ENCODE measurements around the gene NIP7. TPM values are rescaled to one million over a fixed set of nuclear protein-coding genes. Genes with fewer than 3 reads are reported as not detected.

The NIP7 gene
- total and polyA plus RNA-seq, 3 donors from 2014 or later: 16.2 to 22.4 (median 17.2) TPM

- Histone ChIP-seq H3K4me1 (peaks cover 2% of the 10 kb centered on the region), H3K4me3 (no peak overlapping the region), H3K36me3 (ENCODE audit: low read depth, missing control alignments) (no peaks in the 10 kb centered on the region), H3K27ac (no peak overlapping the region), H3K27me3 (no peaks in the 10 kb centered on the region), H3K9me3 (no peaks in the 10 kb centered on the region)
- peak; percentile 53 for DNase-seq
- 42 to 69% methylated on average over 4 to 8 of the region's 8 CpGs for WGBS, 2 donors
- TF ChIP-seq CTCF (IDR thresholded peaks at IDR 0.05): no peak
- intact Hi-C loops (cut with DNase I; ENCODE audit: low total_unique reads): no loop called here
These were observed 15.5 kb upstream of the NIP7 start for GRCh38 chr16:69324013-69324531.

GRCh38 chr16:69324585-69325253, 14.9 kb upstream of the NIP7 start:
- H3K27me3 ChIP-seq: no peaks in the 10 kb centered on the region
- 70 to 79% methylated on average over 10 of the region's 10 CpGs for WGBS, 2 donors
- H3K4me3 ChIP-seq: no peak overlapping the region
- no peak overlapping the region for H3K27ac ChIP-seq
- H3K36me3 ChIP-seq (ENCODE audit: low read depth, missing control alignments): no peaks in the 10 kb centered on the region
- no peaks in the 10 kb centered on the region for H3K9me3 ChIP-seq
- H3K4me1 ChIP-seq: peaks cover 8% of the 10 kb centered on the region
- DNase-seq: peak; percentile 9
- no peak for TF ChIP-seq POLR2A (IDR thresholded peaks at IDR 0.05)
- TF ChIP-seq CTCF (IDR thresholded peaks at IDR 0.05): no peak
- intact Hi-C loops (cut with DNase I; ENCODE audit: low total_unique reads): no loop called here

GRCh38 chr16:69325784-69326171, 13.8 kb upstream of the NIP7 start:
- peaks cover 8% of the 10 kb centered on the region for H3K4me1 ChIP-seq
- 82 to 87% methylated on average over 6 of the region's 6 CpGs for WGBS, 2 donors

GRCh38 chr16:69326172-69326873, 13.2 kb upstream of the NIP7 start:
- H3K9me3 ChIP-seq: no peaks in the 10 kb centered on the region
- intact Hi-C loops (cut with DNase I; ENCODE audit: low total_unique reads): no loop called here
- TF ChIP-seq CTCF (IDR thresholded peaks at IDR 0.05): no peak
- TF ChIP-seq POLR2A (IDR thresholded peaks at IDR 0.05): no peak
- no peak overlapping the region for H3K4me3 ChIP-seq
- no peak overlapping the region for H3K27ac ChIP-seq
- DNase-seq: no peak
- no peaks in the 10 kb centered on the region for H3K27me3 ChIP-seq
- no peaks in the 10 kb centered on the region for H3K36me3 ChIP-seq (ENCODE audit: low read depth, missing control alignments)
- 54 to 65% methylated on average over 7 of the region's 7 CpGs for WGBS, 2 donors
- peaks cover 13% of the 10 kb centered on the region for H3K4me1 ChIP-seq

More at GRCh38 chr16:69325784-69326171, 13.8 kb upstream of the NIP7 start:
- no peak for TF ChIP-seq POLR2A (IDR thresholded peaks at IDR 0.05)
- no peak overlapping the region for H3K27ac ChIP-seq
- no peaks in the 10 kb centered on the region for H3K36me3 ChIP-seq (ENCODE audit: low read depth, missing control alignments)
- H3K27me3 ChIP-seq: no peaks in the 10 kb centered on the region
- H3K9me3 ChIP-seq: no peaks in the 10 kb centered on the region
- DNase-seq: peak; percentile 11
- intact Hi-C loops (cut with DNase I; ENCODE audit: low total_unique reads): no loop called here
- no peak overlapping the region for H3K4me3 ChIP-seq

GRCh38 chr16:69327585-69328310, 11.8 kb upstream of the NIP7 start:
- intact Hi-C loops (cut with DNase I; ENCODE audit: low total_unique reads): no loop called here
- TF ChIP-seq CTCF (IDR thresholded peaks at IDR 0.05) (no peak), POLR2A (IDR thresholded peaks at IDR 0.05) (no peak)
- no peaks in the 10 kb centered on the region for H3K9me3 ChIP-seq
- no peak overlapping the region for H3K4me3 ChIP-seq
- H3K27me3 ChIP-seq: no peaks in the 10 kb centered on the region
- no peak for DNase-seq
- peaks cover 13% of the 10 kb centered on the region for H3K4me1 ChIP-seq
- 90 to 91% methylated on average over 14 of the region's 14 CpGs for WGBS, 2 donors
- H3K36me3 ChIP-seq (ENCODE audit: low read depth, missing control alignments): no peaks in the 10 kb centered on the region
- H3K27ac ChIP-seq: no peak overlapping the region

Data from testis (tissue), 3 donors.